Prostate gland (tissue), 2 donors: ENCODE results near the gene AP1S2.

Experiments
- POLR2A ChIP-seq: fragments of 450-650 bp; IDR thresholded peaks from one replicate; pipeline ENCODE4 v1.6.1; 2016; ENCODE audit warnings: antibody characterized with exemption, mild to moderate bottlenecking
- POLR2AphosphoS5 ChIP-seq: sonication (generic); formaldehyde crosslinking; IDR thresholded peaks from one replicate; pipeline ENCODE4 v1.6.1; 2017; ENCODE audit warnings: antibody characterized with exemption
- TF ChIP-seq, protein P1 (sequence below), 4 experiments: fragments of 200-600 bp in 2 of 4; fragments of 450-650 bp in 2 of 4; sonication (generic) in 2 of 4; IDR thresholded peaks; 1 replicate in 3 of 4; 2 replicates in 1 of 4; pipeline ENCODE4 v1.5.1; 2016 to 2019; ENCODE audit warnings: antibody characterized with exemption in 4 of 4, mild to moderate bottlenecking in 2 of 4, moderate library complexity in 2 of 4

DNA sequence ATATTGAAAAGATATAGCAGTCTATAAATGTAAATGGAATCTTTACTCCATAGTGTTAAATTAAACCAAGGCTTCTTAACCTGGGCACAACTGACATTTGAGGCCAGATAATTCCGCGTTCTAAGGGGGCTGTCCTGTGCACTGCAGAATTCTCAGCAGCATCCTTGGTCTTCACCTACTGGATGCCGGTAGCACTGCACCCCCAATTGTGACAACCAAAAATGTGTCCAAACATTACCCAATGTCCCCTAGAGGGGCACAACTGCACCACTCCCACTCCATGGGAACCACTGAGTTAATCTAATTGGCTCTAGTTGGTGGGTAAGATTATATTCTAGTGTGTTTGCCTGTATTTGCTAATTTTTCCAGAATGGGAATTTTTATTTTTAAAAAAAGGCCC, 16.6 kb downstream of the AP1S2 start:
- TF ChIP-seq, protein P1, sequence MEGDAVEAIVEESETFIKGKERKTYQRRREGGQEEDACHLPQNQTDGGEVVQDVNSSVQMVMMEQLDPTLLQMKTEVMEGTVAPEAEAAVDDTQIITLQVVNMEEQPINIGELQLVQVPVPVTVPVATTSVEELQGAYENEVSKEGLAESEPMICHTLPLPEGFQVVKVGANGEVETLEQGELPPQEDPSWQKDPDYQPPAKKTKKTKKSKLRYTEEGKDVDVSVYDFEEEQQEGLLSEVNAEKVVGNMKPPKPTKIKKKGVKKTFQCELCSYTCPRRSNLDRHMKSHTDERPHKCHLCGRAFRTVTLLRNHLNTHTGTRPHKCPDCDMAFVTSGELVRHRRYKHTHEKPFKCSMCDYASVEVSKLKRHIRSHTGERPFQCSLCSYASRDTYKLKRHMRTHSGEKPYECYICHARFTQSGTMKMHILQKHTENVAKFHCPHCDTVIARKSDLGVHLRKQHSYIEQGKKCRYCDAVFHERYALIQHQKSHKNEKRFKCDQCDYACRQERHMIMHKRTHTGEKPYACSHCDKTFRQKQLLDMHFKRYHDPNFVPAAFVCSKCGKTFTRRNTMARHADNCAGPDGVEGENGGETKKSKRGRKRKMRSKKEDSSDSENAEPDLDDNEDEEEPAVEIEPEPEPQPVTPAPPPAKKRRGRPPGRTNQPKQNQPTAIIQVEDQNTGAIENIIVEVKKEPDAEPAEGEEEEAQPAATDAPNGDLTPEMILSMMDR (IDR thresholded peaks at IDR 0.05): no peak
- TF ChIP-seq POLR2A (no peak), POLR2AphosphoS5 (no peak)
